Measurements from ENCODE around the gene IARS1. TPM values are rescaled to one million over a fixed set of nuclear protein-coding genes. Genes with fewer than 3 reads are reported as not detected.

IARS1 gene
- total RNA-seq, 2 experiments from 2014 or later: 330 to 352 TPM

Small RNA genes lying within 50 kb of the gene (microRNA-seq; reads per million reads assigned to microRNA genes)
- 31.8 reads per million, percentile 38 among the genes with 10 or more reads in this experiment for gene MIR3651 (ENCODE audit: borderline replicate concordance)

Small RNA genes lying within 50 kb of the gene (small RNA-seq; reads per million reads assigned to genes)
- gene MIR3651 (not detected), gene SNORA84 (2.4 reads per million, percentile 81 among the genes with 10 or more reads in this experiment)

Other genes starting within 250 kb of the IARS1 start
- 42.2 and 48.1 TPM in 2 replicates for gene SPTLC1, start 178.3 kb downstream of the IARS1 start, total RNA-seq (2014; rRNA removed; shearing (Covaris generic))
- 46.6 and 48.7 TPM in 2 replicates for gene SPTLC1, start 178.3 kb downstream of the IARS1 start, total RNA-seq (2022)
- 29.3 and 30.1 TPM in 2 replicates for gene NOL8, start 31.7 kb upstream of the IARS1 start, total RNA-seq (2014; rRNA removed; shearing (Covaris generic))
- gene NOL8, start 31.7 kb upstream of the IARS1 start, total RNA-seq (2022): 61.2 and 63.6 TPM in 2 replicates
- gene CENPP, start 32.3 kb upstream of the IARS1 start, total RNA-seq (2014; rRNA removed; shearing (Covaris generic)): 30.9 and 42.0 TPM in 2 replicates
- gene CENPP, start 32.3 kb upstream of the IARS1 start, total RNA-seq (2022): 25.4 and 30.4 TPM in 2 replicates
- not detected in 2 replicates for gene OGN, start 110.9 kb upstream of the IARS1 start, total RNA-seq (2014; rRNA removed; shearing (Covaris generic))
- not detected in 2 replicates for gene OGN, start 110.9 kb upstream of the IARS1 start, total RNA-seq (2022)
- gene OMD, start 130.8 kb upstream of the IARS1 start, total RNA-seq (2014; rRNA removed; shearing (Covaris generic)): not detected in 2 replicates
- not detected in 2 replicates for gene OMD, start 130.8 kb upstream of the IARS1 start, total RNA-seq (2022)
- not detected in 2 replicates for gene ASPN, start 188.8 kb upstream of the IARS1 start, total RNA-seq (2014; rRNA removed; shearing (Covaris generic))
- not detected in 2 replicates for gene ASPN, start 188.8 kb upstream of the IARS1 start, total RNA-seq (2022)
- gene ECM2, start 242.3 kb upstream of the IARS1 start, total RNA-seq (2014; rRNA removed; shearing (Covaris generic)): not detected in 2 replicates
- gene ECM2, start 242.3 kb upstream of the IARS1 start, total RNA-seq (2022): not detected in 2 replicates

Measured in OCI-LY7 (cell line).